Activated B cell treated with CpG ODN at 0.5 μM for 24 hours (primary cell): ENCODE results near the gene RGS7. TPM values are rescaled to one million over a fixed set of nuclear protein-coding genes. Genes with fewer than 3 reads are reported as not detected.

ENCODE experiments used
- ATAC-seq: fragments of 200-7000 bp; cut with Tn5 transposase; one replicate; pipeline ENCODE4 v1.10.0; 2021; ENCODE audit warnings: low read depth, mild to moderate bottlenecking, moderate library complexity
- CTCF ChIA-PET: fragments of 350-600 bp; sonication (Branson Sonifier 250); formaldehyde crosslinking; loops from one replicate; lab custom pipeline; 2021; ENCODE audit warnings: antibody characterized with exemption; lab: Charles Lee
- POLR2A ChIA-PET: fragments of 350-600 bp; sonication (Branson Sonifier 250); formaldehyde crosslinking; loops from one replicate; lab custom pipeline; 2021; ENCODE audit warnings: antibody characterized with exemption; lab: Charles Lee
- DNase-seq: peaks from one replicate; pipeline ENCODE4 v3.0.0; 2022
- H3K27ac Mint-ChIP-seq: one replicate; pipeline ENCODE4 v1.8.0; 2020; ENCODE audit warnings: mixed read lengths
- H3K27me3 Mint-ChIP-seq: one replicate; pipeline ENCODE4 v1.8.0; 2021; ENCODE audit warnings: mixed read lengths
- H3K36me3 Mint-ChIP-seq: one replicate; pipeline ENCODE4 v1.8.0; 2021; ENCODE audit warnings: low read depth, mixed read lengths
- H3K4me1 Mint-ChIP-seq: one replicate; pipeline ENCODE4 v1.8.0; 2021; ENCODE audit warnings: mixed read lengths
- H3K4me3 Mint-ChIP-seq: one replicate; pipeline ENCODE4 v1.8.0; 2020; ENCODE audit warnings: mild to moderate bottlenecking, mixed read lengths
- H3K9me3 Mint-ChIP-seq: one replicate; pipeline ENCODE4 v1.8.0; 2020; ENCODE audit warnings: mixed read lengths
- CTCF ChIP-seq: fragments of 200-600 bp; IDR thresholded peaks from one replicate; pipeline ENCODE4 v1.8.0; 2022; ENCODE audit warnings: antibody characterized with exemption, mild to moderate bottlenecking
- intact Hi-C: fragments of 100-400 bp; cut with micrococcal nuclease; formaldehyde crosslinking; loops from one replicate; pipeline ENCODE4 v1.15.1; 2024
- total RNA-seq: library from RNA; stranded (reverse); gene quantifications from 2 replicates; pipeline ENCODE4 v1.2.3, GENCODE V29; 2022

RGS7 gene
- total RNA-seq, 1 donor from 2014 or later = 0.49 TPM

GRCh38 chr1:241077386-241078147 lies 279.4 kb downstream of the RGS7 start:
- DNase-seq (no peak), ATAC-seq (no peak)
- CTCF ChIA-PET = no interaction called here
- Mint-ChIP-seq H3K27me3 (no peaks in the 10 kb centered on the region), H3K4me1 (no peaks in the 10 kb centered on the region), H3K36me3 (no peaks in the 10 kb centered on the region), H3K4me3 (no peak overlapping the region), H3K9me3 (no peaks in the 10 kb centered on the region), H3K27ac (no peak overlapping the region)
- no peak for TF ChIP-seq CTCF
- intact Hi-C loops = no loop called here
- POLR2A ChIA-PET = no interaction called here

GRCh38 chr1:241074507-241074906 lies 282.5 kb downstream of the RGS7 start:
- H3K9me3 Mint-ChIP-seq = no peaks in the 10 kb centered on the region
- ChIA-PET CTCF (no interaction called here), POLR2A (no interaction called here)
- H3K27ac Mint-ChIP-seq = no peak overlapping the region
- ATAC-seq (no peak), DNase-seq (no peak)
- no peaks in the 10 kb centered on the region for H3K27me3 Mint-ChIP-seq
- TF ChIP-seq CTCF = no peak
- H3K4me1 Mint-ChIP-seq = no peaks in the 10 kb centered on the region
- H3K36me3 Mint-ChIP-seq = no peaks in the 10 kb centered on the region
- intact Hi-C loops = no loop called here
- H3K4me3 Mint-ChIP-seq = no peak overlapping the region

GRCh38 chr1:241068359-241068758 lies 288.6 kb downstream of the RGS7 start:
- Mint-ChIP-seq H3K36me3 (no peaks in the 10 kb centered on the region), H3K9me3 (no peaks in the 10 kb centered on the region), H3K27ac (no peak overlapping the region), H3K4me1 (no peaks in the 10 kb centered on the region), H3K4me3 (no peak overlapping the region), H3K27me3 (no peaks in the 10 kb centered on the region)
- ChIA-PET POLR2A (no interaction called here), CTCF (no interaction called here)
- DNase-seq (no peak), ATAC-seq (no peak)
- TF ChIP-seq CTCF = no peak
- intact Hi-C loops = no loop called here

- no peaks in the 10 kb centered on the region for H3K36me3 Mint-ChIP-seq
- intact Hi-C loops = no loop called here
Observed at GRCh38 chr1:241063276-241063675, 293.7 kb downstream of the RGS7 start.

GRCh38 chr1:241061062-241061461 lies 295.9 kb downstream of the RGS7 start:
- DNase-seq (no peak), ATAC-seq (no peak)
- H3K36me3 Mint-ChIP-seq = no peaks in the 10 kb centered on the region
- intact Hi-C loops = no loop called here
- no peak overlapping the region for H3K4me3 Mint-ChIP-seq
- CTCF ChIA-PET = interaction anchor here (1.1 kb wide), 1 partner anchor 15 kb away, joined by 4 read pairs; no protein-coding TSS in a partner anchor
- H3K27ac Mint-ChIP-seq = no peak overlapping the region
- no peaks in the 10 kb centered on the region for H3K4me1 Mint-ChIP-seq
- POLR2A ChIA-PET = no interaction called here
- H3K27me3 Mint-ChIP-seq = no peaks in the 10 kb centered on the region
- H3K9me3 Mint-ChIP-seq = no peaks in the 10 kb centered on the region
- no peak for TF ChIP-seq CTCF

More at GRCh38 chr1:241063276-241063675, 293.7 kb downstream of the RGS7 start:
- Mint-ChIP-seq H3K27me3 (no peaks in the 10 kb centered on the region), H3K4me3 (no peak overlapping the region), H3K27ac (no peak overlapping the region), H3K9me3 (no peaks in the 10 kb centered on the region), H3K4me1 (no peaks in the 10 kb centered on the region)
- POLR2A ChIA-PET = no interaction called here
- CTCF ChIA-PET = no interaction called here
- no peak for ATAC-seq
- TF ChIP-seq CTCF = no peak
- DNase-seq = no peak
